SK-N-DZ (cell line): Measurements from ENCODE around the gene CTIF.
A peak's percentile ranks its signal among the peaks of the same experiment; 100 is the strongest.

ENCODE experiments used
- DNase-seq: peaks from one replicate; pipeline ENCODE4 v3.0.0-alpha.2; 2015; ENCODE audit warnings: low spot score

The CTIF gene

DNA sequence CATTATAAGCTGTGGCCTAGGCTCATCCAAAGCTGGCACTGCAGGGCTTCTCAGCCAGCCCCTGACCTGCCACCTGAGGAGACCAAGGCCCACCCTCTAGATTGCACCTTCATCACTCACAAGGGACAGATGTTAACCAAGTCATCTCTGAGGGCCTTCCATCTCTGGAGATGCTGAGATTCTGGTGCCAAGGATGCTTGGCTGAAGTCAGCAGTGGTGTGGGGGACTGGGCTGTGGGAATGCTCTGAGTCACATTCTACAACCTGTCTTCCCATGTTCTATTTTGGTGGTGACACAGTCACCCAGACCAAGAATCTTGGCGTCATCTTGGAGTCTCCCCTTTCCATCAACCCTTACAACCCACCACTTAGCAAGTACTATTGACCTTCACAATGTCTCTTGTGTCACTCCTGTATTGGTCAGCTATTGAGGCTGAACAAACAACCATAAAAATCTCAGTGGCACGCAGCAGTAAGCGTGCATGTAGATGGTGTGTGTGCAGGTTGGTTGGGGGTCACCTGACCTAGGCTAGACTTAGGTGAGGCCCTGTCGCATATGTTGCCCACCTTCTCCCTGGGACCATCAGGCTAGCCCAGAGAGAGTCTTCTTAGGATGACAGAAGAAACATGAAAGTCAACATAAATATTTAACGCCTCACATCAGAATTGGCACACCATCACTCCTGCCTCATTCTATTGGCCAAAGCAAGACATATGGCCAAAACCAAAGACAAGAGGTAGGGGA lies 276.9 kb downstream of the CTIF start:
- DNase-seq: no peak

DNA sequence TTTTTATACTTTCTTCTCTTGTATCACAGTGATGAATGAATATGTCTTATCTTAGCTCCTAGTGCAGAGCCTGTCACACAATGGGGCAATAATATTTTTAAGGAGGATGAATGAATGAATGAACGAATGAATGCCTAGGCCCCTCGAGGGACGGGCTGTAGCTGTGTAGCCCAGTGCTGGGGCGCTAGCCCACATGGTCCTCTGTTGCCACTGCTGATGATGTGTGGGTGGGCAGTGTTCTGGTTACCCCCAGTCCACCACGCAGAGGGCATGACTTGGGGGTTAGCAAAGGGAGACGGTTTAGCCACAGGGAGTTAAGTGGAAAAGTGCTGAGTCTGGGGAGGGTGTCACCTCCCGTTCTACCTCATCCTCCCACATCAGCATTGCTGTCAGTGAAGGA lies 277.7 kb downstream of the CTIF start:
- no peak for DNase-seq

DNA sequence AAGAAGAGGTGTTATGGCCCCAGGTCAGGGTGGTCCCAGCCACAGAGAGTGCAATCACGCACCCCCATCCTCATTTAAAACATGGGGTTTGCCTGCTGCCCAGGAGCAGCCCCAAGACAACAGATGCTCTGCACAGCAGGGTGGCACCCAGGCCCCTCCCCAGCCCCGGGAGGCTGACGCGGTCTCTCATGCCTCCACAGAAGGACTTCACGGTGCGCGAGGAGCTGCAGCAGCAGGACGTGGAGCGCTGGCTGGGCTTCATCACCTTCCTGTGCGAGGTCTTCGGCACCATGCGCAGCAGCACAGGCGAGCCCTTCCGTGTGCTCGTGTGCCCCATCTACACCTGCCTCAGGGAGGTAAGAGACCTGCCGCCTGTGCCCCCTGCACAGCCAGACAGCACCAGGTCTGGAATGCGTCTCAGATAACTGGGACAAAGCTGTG lies 278.2 kb downstream of the CTIF start:
- DNase-seq: no peak

DNA sequence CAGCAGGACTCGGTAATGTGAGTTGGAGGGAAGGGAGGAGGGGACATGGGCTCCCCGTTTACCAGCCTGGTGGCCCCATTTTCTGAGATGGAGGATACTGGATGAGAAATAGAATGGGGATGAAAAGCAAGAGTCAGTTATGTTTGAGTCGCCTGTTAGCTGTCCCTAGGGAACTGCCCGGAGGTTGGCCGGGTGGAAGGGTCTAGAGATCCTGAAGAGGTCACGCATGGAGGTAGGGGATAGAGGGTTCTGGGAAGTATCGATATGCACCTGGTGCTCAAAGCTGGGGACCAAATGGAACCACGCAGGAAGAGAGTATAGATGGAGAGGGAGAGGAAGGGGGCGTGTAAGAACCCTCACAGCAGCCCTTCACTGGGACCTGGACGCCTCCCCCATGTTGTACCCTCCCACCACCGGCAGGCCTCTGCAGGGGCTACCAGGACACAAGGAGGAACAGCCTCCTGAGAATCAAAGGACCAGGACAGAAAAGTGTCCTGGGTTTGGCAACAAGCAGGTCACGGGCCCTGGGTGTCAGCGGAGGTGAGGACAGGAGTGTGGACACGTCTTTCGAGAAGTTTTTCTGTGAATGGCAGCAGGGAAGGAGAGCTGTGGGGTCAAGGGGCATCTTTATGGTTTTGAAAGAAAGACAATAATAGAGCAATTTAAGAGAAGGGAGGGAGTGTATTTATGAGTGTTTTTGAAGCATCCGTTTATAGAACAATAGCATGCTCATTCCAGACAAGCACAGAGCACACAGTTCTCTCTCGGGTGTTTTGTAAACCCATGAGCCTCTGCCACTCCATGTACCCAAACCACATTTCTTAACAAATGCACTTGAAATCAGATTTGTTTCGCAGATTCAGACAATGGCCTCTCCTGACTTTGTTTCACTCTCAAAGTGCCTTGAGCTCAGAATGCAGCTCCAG lies 279.8 kb downstream of the CTIF start:
- DNase-seq: no peak

DNA sequence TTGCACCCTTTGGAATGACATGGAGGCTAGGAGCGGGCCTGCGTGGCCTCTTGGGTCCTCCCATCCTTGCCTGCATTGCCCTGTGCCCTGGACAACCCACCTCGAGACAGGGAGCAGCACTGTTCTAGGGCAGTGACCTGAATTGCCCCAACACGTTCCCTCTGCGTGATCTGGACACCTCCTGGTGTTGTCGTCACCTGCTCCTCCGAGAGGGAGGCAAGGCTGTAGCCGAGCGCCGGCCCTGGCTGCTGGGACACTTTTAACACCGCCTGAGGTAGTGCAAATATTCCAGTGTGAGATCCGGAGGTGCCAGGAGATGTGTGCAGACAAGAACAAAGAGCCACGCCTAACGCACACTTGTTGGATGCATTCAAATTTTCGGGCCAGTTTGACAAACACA lies 280.4 kb downstream of the CTIF start:
- no peak for DNase-seq

DNA sequence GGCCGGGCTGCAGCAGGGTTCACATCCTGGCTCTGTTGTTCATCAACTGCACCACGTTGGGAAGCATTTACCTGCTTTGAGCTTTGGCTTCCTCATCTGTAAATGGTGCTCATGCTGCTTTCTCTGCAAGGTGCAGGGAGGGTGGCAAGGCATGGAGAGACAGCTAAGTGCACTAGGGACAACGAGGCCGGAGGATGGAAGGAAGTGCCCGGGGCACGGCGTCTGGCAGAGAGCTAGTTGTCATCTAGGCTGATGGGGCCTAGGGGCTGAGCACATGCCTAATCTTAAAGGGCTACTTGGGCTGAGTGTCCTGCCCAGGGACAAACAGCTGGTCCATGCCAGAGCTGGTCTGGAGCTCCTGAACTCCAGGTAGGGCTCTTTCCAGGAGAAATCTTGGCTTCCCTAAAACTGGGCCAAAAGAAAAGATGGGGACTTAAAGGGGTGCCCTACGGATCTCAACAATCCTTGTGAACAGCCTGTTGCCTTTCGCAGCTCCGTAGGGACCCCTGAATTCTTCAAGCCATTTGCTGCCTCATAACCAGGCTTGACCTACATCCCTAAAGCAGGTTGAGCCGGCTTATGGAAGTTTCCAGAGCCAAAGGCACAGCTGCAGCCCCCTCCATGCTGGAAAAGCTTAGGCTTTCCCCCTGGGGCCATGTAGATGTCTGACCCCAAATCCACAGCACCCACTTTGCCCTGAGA lies 281.1 kb downstream of the CTIF start:
- no peak for DNase-seq

DNA sequence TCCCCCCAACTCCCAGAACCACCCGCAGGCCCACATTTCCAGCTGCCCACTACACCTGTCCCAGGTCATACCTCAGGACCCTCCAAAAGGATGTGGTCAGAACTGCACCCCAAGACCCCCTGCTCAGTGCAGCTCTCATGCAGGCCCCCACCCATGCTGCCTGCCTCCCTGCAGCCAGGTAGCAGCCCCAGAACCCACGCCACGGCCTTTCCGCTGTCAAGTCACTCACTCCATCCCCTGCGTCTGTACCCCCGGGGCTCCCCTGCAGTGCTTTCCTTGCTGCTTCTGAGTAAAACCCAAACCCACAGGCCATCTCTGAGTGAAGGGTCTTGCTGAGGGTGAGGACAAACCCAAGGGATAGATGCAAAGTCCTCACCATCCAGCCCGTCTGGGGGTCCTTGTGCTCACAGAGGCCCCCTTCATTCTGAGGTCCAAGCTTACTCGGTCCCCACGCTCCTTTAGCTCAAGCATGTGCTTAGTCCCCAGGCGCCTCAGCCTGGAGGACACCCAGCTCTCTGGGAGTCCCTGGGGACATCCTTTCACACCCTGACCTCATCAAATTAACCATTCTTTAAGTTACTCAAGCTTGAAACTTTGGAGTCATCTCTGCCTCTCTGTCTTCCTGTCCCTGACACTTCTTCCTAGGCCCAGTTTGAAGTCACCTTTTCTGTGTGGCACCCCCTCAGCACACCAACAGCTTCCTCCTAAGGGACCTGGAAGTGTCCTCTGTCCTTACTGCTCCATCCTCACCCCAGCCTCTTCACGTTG lies 281.8 kb downstream of the CTIF start:
- no peak for DNase-seq

DNA sequence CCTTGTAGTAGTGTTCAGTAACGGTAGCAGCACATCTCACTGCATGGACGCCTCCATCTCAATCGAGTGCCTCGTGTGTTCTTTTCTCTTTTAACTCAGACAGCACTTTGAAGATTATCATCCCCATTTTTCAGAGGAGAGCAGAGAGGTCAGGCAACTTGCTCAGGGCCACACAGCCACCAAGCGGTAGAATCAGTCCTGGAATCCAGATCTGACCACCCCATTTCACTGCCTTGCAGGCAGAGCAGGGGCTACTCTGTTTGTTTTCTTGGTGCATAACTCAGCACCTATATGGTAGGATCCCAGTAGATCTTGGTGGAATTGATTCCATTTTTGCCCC lies 282.4 kb downstream of the CTIF start:
- no peak for DNase-seq

DNA sequence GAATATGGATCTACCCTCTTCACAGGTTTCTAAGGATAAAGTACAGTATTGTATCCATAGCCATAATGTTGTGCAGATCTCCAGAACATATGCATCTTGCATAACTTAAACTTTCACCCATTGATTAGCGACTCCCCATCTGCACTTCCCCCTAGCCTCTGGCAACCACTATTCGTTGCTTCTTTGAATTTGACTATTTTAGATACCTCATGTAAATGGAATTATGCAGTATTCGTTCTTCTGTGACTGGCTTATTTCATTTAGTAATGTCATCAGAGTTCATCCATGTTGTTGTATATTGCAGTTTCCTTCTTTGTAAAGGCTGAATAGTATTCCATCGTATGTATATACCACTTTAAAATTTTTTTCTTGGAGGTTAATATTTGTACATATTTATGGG lies 283.0 kb downstream of the CTIF start:
- no peak for DNase-seq

DNA sequence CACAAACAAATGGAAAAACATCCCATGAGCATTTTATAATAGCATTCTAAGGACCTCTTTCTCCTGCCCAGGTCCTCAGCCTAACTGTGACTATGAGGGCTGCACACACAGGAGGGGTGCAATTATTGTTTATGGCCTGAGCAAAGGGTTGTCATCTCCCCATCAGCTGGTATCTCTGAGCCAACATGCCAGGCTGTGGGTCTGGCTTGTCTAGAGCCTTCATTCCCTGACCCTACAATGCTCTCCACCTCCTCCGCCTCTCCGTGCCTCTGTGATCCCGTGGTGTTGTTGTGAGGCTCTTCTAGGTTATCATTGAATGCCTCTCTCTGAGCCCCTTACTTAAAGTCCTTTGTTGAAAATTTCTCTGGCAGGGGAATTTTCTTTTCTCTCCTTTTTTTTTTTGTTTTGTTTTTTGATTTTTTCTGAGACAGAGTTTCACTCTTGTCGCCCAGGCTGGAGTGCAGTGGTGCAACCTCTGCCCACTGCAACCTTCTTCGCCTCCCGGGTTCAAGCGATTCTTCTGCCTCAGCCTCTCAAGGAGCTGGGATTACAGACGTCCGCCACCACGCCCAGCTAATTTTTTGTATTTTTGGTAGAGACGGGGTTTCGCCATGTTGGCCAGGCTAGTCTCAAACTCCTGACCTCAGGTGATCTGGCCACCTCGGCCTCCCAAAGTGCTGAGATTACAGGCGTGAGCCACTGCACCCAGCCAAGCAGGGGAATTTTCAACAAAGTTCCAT lies 285.6 kb downstream of the CTIF start:
- no peak for DNase-seq

DNA sequence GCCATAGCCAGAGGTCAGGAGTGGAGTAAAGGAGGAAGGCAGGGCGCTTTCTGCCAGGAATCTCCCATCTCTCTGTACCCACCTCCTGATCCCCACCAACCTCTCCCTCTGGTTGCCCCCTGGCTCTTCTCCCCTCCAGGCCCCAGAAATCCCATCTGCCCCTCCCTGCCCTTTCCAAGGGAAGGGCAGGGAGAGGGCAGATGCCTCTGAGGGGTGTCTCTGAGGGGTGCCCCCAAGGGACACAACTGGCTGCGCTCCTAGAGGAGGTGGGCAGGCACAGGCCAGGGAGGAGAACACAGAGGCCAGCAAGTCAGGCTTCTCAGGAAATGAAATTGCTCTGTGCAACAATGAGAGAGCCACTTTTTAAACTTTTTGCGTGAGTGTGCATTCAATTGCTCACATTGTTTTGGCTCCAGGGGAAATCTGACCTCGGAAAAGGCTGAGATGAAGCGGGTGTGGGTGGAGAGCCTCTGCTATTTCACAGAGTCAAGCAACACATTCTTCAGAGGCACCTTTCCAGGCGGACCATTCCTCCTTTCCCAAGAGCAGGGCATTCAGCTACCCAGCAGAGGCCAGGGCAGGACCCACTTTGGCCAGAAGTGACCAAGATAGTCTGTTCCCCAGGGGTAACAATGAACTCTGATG lies 286.4 kb downstream of the CTIF start:
- DNase-seq: no peak

DNA sequence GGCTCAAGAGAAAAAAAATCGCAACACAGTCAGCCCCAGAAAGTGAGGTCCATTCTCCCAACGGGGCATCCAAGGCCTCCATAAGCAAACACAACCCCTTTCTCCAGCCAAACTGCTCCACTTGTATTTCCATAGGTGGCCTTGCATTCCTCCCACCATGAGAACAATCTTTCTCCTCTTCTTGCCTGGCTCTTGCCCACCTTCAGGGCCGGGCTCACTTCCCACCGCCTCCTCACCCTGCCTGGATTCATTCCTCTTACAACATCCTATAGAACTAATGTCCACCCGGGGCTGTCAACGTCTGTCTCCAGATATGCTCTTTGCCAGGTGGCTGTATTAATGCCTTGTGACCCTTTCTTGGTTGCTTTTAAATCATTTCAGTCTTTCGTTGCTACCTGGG lies 287.4 kb downstream of the CTIF start:
- no peak for DNase-seq

DNA sequence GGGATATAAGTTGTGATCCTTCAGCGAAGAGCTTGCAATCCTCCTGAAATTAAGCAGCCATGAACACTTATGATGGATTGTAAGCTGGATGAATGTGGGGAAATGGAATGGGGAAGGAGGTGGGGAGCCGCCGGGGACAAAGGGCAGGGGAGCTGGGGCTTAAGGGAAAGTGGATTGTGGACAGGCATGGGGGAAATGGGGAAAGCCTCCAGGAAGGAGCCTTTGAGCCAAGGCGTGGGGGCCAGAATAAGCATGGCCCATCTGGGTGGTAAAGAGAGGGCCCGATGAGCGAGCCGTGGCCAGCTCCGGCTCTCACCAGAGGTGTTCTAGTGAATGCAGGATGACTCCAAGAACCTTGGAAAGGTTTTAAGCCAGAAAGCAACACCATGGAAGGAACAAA lies 288.0 kb downstream of the CTIF start:
- no peak for DNase-seq

DNA sequence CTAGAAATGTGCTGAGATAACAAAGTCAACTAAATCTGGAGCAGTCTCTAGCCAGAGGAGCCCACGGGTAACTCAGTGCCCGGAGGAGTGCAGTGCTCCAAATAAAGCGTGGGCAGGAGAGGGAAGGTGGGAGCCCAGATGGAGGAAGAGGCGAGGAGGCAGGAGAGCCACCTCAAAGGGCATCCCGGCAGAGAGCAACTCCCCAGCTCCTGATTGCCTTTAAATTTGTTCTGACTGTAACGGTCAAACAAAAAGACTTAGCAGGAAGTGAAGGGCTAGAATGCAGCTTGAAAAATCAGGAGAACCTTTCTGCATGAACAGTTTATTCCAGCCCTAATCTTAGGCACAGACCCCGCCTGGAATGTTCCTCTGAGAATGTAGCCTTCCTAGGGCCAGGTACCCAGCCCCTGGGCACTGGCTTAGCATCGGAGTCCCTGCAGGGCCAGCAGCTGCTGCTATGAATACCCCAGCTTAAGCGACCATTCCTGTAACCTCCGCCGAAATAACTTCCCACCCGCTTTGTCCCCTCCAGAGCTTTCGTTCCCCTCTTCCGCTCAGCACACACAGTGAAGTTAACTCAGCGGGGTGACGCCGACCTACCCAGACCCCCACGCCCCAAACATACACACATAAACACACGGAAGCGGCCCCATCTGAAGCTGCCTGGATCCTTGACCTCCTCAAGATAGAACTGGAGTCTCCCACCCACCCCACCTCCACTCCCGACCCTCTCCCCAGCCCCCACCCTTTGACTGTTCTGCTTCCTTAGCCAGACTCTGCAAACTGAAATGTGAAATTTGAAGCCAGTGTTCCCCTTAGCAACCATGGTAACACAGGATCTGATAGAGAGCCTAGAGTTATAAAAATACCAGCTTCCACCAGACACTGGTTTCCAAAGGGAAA lies 288.7 kb downstream of the CTIF start:
- peak; percentile 45 for DNase-seq

DNA sequence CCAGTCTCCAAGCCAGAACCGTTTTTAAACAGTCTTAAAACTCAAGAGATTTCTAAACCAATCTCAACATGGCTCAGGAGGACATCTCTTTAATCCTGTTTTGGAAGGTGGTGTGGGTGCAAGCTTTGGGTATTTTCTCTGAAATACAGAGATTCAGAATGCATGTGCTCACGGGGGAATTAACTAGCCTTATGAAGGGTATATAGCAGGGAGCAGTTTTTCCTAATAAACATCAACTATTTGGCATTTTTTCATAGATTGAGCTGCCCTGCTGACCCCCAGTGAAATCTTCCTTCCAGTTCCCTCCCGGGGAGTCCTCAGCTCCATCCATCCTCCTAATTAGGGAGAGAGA lies 289.3 kb downstream of the CTIF start:
- DNase-seq: no peak

DNA sequence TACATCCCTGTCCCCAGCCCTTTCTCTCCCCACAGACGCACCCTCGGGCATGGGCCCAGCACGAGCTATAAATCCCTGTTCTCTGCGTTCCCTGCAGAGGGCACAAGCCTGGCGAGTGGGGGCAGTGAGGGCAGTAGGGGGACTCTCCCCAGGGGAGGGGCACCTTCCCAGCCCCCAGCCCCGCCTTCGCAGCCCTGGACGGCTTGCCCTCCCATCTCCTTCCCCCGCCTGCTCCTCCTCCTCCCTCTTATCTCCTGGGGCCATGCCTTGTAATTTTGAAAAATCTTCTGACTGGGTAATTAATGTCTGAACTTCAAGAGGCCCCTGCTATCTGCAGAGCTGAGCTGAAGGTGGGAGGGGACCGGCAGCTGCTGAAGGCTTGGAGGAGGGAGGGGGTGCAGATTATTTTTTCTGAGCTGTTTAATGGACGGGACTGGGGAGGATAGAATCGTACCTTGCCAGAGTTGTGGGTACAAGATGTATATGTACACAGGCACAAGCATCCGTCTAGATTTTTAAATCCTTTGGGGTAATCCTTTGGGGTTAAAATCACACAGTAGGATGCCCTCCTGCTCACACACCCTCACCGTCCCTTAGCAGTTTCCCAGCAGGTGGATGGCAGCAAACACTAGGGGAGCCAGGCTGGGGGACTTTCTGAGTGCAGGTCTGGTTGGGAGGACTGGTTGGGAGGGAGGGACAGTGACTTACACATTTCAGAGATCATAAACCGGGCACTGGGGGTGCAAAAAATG lies 290.0 kb downstream of the CTIF start:
- peak; percentile 77 for DNase-seq

DNA sequence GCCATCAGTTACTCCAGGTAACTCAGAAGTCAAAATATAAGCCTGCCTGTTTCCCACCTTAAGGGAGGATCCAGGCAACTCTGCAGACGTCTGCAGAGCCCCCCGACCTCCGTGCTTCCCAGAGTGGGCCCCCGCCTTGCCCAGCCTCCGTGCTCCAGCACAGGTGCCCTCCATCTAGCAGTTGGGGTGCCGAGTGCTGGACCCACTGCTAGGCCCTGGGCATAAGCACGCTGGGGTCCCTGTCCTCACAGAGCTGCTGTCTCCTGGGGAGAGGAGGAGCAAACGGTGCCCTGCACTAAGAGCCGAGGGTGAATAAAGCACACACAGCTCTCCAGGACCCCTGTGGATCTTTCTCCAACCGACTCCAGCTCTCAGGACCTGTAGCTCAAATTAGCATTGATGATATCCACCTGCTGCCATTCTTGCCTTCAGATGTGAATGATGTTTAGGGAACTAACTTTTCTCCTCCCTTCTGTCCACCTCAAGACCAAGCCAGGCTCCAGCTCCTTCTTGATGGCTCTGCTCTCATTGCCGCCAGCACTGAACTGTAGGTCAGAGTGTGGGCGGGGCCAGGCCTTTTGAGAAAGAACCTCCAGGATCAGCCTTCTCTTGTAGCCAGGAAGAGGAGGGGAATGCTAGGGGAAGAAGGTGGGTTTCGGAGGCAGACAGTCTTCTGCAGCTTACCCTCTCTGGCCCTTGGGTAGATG lies 290.8 kb downstream of the CTIF start:
- peak; percentile 45 for DNase-seq
